ENCODE data around the gene MPST.
"Not testable (repeated sequence)": the region's sequence is repeated elsewhere in the genome, so short reads cannot be mapped to it uniquely, and the experiment has no call there.

Gene MPST

GRCh38 chr22:37062702-37063381 is 43.3 kb downstream of the MPST start:
- no peak for FAIRE-seq

- no peak for FAIRE-seq
Measured at GRCh38 chr22:37063431-37064420, 44.2 kb downstream of the MPST start.

GRCh38 chr22:37064553-37064952 is 45.0 kb downstream of the MPST start:
- no peak for FAIRE-seq

GRCh38 chr22:37065180-37065579 is 45.6 kb downstream of the MPST start:
- no peak for FAIRE-seq

GRCh38 chr22:37065961-37066360 is 46.4 kb downstream of the MPST start:
- FAIRE-seq: no peak

GRCh38 chr22:37067428-37067827 is 47.9 kb downstream of the MPST start:
- no peak for FAIRE-seq

GRCh38 chr22:37068859-37069258 is 49.3 kb downstream of the MPST start:
- no peak for FAIRE-seq

GRCh38 chr22:37069319-37069718 is 49.8 kb downstream of the MPST start:
- FAIRE-seq: no peak

GRCh38 chr22:37069719-37070118 is 50.2 kb downstream of the MPST start:
- no peak for FAIRE-seq

- no peak for FAIRE-seq
Measured at GRCh38 chr22:37070334-37070733, 50.8 kb downstream of the MPST start.

- FAIRE-seq: no peak
Measured at GRCh38 chr22:37070744-37071143, 51.2 kb downstream of the MPST start.

- not testable (repeated sequence) for FAIRE-seq
Measured at GRCh38 chr22:37071850-37072592, 52.5 kb downstream of the MPST start.

- no peak for FAIRE-seq
Measured at GRCh38 chr22:37072673-37073072, 53.1 kb downstream of the MPST start.

- FAIRE-seq: no peak
Measured at GRCh38 chr22:37074537-37074936, 55.0 kb downstream of the MPST start.

- no peak for FAIRE-seq
Measured at GRCh38 chr22:37075046-37075445, 55.5 kb downstream of the MPST start.

- FAIRE-seq: no peak
Measured at GRCh38 chr22:37075822-37076433, 56.4 kb downstream of the MPST start.

- no peak for FAIRE-seq
Measured at GRCh38 chr22:37077802-37078448, 58.4 kb downstream of the MPST start.

- FAIRE-seq: no peak
Measured at GRCh38 chr22:37079158-37079557, 59.6 kb downstream of the MPST start.
